ENCODE results near the gene HSBP1. TPM values are rescaled to one million over a fixed set of nuclear protein-coding genes. Genes with fewer than 3 reads are reported as not detected.

HSBP1 gene
- 142 to 204 TPM (median 185 TPM) in 5 replicates for total RNA-seq (2022; extraction: Qiagen RNA extraction)

DNA sequence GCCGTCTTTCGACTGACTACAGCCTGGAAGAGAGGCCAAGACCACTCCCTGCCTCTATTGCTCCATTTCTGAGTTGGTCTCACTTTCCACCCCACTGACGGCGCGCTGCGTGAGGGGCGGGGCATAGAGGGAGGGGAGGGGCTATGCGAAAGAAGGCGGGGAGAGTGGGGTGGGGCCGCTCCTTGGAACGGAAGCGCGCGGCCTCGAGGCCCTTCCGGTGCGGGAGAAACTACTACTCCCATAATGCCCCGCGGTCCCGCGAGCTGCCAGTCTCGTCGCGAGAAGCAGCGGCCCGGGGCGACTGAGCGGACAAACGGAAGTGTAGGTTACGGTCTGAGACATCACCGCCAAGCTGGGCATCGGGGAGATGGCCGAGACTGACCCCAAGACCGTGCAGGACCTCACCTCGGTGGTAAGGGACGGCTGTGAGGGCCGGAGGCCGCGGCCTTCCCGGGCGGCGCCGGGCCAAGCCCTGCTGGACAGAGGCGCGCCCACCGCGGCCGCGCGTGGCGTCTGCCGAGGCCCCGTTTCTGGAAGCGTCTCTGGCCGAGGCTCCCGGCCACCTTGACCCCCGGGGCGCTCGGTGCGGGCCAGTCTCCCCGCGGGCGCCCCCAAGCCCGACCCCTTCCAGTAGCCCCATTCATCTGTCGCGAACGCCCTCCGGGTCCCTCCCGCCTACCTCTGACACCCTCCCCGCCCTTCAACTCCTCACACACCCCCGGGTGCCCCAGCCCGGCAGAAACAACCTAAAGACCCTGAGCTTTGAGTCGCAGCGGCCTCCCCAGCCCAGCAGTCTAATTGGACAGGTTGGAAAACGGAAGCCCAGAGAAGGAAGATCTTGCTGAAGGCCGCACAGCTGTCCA is at the start of gene HSBP1:
Gene HSBP1, plus strand, starts transcription at position 269 of the 863 bp plus-strand sequence. Its CDS starts 99 bp downstream, at position 368.

Other genes with a start within 250 kb of the HSBP1 start
- 1.3 to 2.6 TPM (median 2.0 TPM) in 5 replicates for gene MLYCD, start 91.1 kb downstream of the HSBP1 start, total RNA-seq (2022; extraction: Qiagen RNA extraction)
- gene OSGIN1, start 145.3 kb downstream of the HSBP1 start, total RNA-seq (2022; extraction: Qiagen RNA extraction) = 24.7 to 57.0 TPM (median 29.9 TPM) in 5 replicates
- 2.1 to 4.1 TPM (median 2.8 TPM) in 5 replicates for gene NECAB2, start 160.3 kb downstream of the HSBP1 start, total RNA-seq (2022; extraction: Qiagen RNA extraction)
- not detected in 5 replicates for gene SLC38A8, start 234.8 kb downstream of the HSBP1 start, total RNA-seq (2022; extraction: Qiagen RNA extraction)